ENCODE measurements around the gene WNT7A.

- TF ChIP-seq CTCF (IDR thresholded peaks at IDR 0.05; ENCODE audit: borderline replicate concordance, extremely low read depth, low read length, poor library complexity, severe bottlenecking) (no peak), EZH2 (IDR thresholded peaks at IDR 0.05; ENCODE audit: borderline replicate concordance, low read depth, low read length, severe bottlenecking) (no peak)
These were observed 112.0 kb downstream of the WNT7A start for GRCh38 chr3:13767896-13768295.

Measured in DND-41 (cell line).